Measurements from ENCODE around the gene MYMX. TPM values are rescaled to one million over a fixed set of nuclear protein-coding genes. Genes with fewer than 3 reads are reported as not detected.

MYMX gene
- total and polyA plus RNA-seq, 2 of the 13 experiments (the other 11 are each of a cell fraction or from before 2014, with no cell fraction given): not detected

DNA sequence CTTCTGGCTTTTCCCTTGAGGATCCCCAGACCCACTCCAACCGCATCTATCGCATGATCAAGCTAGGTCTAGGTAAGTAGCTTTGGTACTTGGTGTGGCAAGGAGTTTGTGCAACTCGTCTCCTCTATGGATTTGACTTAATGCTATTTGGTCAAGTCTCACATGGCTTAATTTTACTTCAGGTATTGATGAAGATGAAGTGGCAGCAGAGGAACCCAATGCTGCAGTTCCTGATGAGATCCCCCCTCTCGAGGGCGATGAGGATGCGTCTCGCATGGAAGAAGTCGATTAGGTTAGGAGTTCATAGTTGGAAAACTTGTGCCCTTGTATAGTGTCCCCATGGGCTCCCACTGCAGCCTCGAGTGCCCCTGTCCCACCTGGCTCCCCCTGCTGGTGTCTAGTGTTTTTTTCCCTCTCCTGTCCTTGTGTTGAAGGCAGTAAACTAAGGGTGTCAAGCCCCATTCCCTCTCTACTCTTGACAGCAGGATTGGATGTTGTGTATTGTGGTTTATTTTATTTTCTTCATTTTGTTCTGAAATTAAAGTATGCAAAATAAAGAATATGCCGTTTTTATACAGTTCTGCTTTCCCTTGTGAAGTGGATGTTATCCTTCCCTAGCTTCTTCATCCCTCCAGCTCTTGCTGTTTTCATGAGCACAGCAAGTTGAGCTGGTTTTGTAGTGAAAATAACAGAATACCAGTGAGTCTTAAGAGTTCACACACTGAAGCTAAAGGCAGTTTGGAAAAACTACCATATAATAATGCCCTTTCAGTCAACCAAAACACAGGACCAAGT is 36.8 kb downstream of the MYMX start (continued):
- TF ChIP-seq, protein P1, sequence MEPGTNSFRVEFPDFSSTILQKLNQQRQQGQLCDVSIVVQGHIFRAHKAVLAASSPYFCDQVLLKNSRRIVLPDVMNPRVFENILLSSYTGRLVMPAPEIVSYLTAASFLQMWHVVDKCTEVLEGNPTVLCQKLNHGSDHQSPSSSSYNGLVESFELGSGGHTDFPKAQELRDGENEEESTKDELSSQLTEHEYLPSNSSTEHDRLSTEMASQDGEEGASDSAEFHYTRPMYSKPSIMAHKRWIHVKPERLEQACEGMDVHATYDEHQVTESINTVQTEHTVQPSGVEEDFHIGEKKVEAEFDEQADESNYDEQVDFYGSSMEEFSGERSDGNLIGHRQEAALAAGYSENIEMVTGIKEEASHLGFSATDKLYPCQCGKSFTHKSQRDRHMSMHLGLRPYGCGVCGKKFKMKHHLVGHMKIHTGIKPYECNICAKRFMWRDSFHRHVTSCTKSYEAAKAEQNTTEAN (CRISPR knock-in tag; conservative IDR thresholded peaks at IDR 0.05): no peak
- TF ChIP-seq, protein P2, sequence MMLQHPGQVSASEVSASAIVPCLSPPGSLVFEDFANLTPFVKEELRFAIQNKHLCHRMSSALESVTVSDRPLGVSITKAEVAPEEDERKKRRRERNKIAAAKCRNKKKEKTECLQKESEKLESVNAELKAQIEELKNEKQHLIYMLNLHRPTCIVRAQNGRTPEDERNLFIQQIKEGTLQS (CRISPR knock-in tag; IDR thresholded peaks at IDR 0.05): no peak
- TF ChIP-seq EP300 (IDR thresholded peaks at IDR 0.05; ENCODE audit: low read depth in 2 of 2, low read length in 2 of 2) (no peak), EP300 (CRISPR knock-in tag; IDR thresholded peaks at IDR 0.05; ENCODE audit: borderline replicate concordance) (no peak), ARID2 (CRISPR knock-in tag; IDR thresholded peaks at IDR 0.05; ENCODE audit: borderline replicate concordance) (no peak), TEAD3 (CRISPR knock-in tag; optimal IDR thresholded peaks at IDR 0.05; ENCODE audit: borderline replicate concordance) (no peak), ZNF143 (CRISPR knock-in tag; IDR thresholded peaks at IDR 0.05) (no peak), MYNN (CRISPR knock-in tag; IDR thresholded peaks at IDR 0.05; ENCODE audit: low read depth) (no peak), ZSCAN29 (CRISPR knock-in tag; conservative IDR thresholded peaks at IDR 0.05) (no peak), ZNF724P (CRISPR knock-in tag; IDR thresholded peaks at IDR 0.05; ENCODE audit: borderline replicate concordance) (no peak), KAT2B (IDR thresholded peaks at IDR 0.05; ENCODE audit: borderline replicate concordance, low read depth, low read length) (no peak), NFATC3 (CRISPR knock-in tag; IDR thresholded peaks at IDR 0.05) (no peak), RBFOX2 (IDR thresholded peaks at IDR 0.05; ENCODE audit: low read depth, low read length) (peak; percentile 61), ZNF572 (CRISPR knock-in tag; IDR thresholded peaks at IDR 0.05) (no peak), POLR2A (IDR thresholded peaks at IDR 0.05; ENCODE audit: insufficient read depth in 1 of 2, low read depth in 2 of 2, low read length in 2 of 2) (no peak), SMARCE1 (IDR thresholded peaks at IDR 0.05; ENCODE audit: borderline replicate concordance) (no peak), ZNF776 (CRISPR knock-in tag; IDR thresholded peaks at IDR 0.05) (no peak)
- TF ChIP-seq, protein P3, sequence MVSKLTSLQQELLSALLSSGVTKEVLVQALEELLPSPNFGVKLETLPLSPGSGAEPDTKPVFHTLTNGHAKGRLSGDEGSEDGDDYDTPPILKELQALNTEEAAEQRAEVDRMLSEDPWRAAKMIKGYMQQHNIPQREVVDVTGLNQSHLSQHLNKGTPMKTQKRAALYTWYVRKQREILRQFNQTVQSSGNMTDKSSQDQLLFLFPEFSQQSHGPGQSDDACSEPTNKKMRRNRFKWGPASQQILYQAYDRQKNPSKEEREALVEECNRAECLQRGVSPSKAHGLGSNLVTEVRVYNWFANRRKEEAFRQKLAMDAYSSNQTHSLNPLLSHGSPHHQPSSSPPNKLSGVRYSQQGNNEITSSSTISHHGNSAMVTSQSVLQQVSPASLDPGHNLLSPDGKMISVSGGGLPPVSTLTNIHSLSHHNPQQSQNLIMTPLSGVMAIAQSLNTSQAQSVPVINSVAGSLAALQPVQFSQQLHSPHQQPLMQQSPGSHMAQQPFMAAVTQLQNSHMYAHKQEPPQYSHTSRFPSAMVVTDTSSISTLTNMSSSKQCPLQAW (CRISPR knock-in tag; IDR thresholded peaks at IDR 0.05): no peak
- TF ChIP-seq, protein P4, sequence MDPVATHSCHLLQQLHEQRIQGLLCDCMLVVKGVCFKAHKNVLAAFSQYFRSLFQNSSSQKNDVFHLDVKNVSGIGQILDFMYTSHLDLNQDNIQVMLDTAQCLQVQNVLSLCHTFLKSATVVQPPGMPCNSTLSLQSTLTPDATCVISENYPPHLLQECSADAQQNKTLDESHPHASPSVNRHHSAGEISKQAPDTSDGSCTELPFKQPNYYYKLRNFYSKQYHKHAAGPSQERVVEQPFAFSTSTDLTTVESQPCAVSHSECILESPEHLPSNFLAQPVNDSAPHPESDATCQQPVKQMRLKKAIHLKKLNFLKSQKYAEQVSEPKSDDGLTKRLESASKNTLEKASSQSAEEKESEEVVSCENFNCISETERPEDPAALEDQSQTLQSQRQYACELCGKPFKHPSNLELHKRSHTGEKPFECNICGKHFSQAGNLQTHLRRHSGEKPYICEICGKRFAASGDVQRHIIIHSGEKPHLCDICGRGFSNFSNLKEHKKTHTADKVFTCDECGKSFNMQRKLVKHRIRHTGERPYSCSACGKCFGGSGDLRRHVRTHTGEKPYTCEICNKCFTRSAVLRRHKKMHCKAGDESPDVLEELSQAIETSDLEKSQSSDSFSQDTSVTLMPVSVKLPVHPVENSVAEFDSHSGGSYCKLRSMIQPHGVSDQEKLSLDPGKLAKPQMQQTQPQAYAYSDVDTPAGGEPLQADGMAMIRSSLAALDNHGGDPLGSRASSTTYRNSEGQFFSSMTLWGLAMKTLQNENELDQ (CRISPR knock-in tag; IDR thresholded peaks at IDR 0.05; ENCODE audit: borderline replicate concordance): no peak
- TF ChIP-seq, protein P5, sequence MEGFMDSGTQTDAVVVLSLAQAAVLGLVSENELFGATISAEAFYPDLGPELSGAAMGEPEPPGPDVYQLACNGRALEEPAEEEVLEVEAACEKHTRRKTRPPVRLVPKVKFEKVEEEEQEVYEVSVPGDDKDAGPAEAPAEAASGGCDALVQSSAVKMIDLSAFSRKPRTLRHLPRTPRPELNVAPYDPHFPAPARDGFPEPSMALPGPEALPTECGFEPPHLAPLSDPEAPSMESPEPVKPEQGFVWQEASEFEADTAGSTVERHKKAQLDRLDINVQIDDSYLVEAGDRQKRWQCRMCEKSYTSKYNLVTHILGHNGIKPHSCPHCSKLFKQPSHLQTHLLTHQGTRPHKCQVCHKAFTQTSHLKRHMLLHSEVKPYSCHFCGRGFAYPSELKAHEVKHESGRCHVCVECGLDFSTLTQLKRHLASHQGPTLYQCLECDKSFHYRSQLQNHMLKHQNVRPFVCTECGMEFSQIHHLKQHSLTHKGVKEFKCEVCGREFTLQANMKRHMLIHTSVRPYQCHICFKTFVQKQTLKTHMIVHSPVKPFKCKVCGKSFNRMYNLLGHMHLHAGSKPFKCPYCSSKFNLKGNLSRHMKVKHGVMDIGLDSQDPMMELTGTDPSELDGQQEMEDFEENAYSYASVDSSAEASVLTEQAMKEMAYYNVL (CRISPR knock-in tag; IDR thresholded peaks at IDR 0.05; ENCODE audit: borderline replicate concordance): no peak
- TF ChIP-seq, protein P6, sequence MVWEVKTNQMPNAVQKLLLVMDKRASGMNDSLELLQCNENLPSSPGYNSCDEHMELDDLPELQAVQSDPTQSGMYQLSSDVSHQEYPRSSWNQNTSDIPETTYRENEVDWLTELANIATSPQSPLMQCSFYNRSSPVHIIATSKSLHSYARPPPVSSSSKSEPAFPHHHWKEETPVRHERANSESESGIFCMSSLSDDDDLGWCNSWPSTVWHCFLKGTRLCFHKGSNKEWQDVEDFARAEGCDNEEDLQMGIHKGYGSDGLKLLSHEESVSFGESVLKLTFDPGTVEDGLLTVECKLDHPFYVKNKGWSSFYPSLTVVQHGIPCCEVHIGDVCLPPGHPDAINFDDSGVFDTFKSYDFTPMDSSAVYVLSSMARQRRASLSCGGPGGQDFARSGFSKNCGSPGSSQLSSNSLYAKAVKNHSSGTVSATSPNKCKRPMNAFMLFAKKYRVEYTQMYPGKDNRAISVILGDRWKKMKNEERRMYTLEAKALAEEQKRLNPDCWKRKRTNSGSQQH (CRISPR knock-in tag; IDR thresholded peaks at IDR 0.05; ENCODE audit: low read depth): 0 out of 2 replicates have a peak, but pooled peaks have one; percentile 12
